COLO668 (cell line): ENCODE measurements around the gene SLC6A8.
A peak's percentile ranks its signal among the peaks of the same experiment; 100 is the strongest.

ENCODE experiments used
- DNase-seq: peaks from one replicate; lab custom pipeline; 2025; ENCODE audit not compliant: unreplicated experiment; lab: John Stamatoyannopoulos, UW

Gene SLC6A8

GRCh38 chrX:153648358-153649177 is 39.2 kb upstream of the SLC6A8 start:
- DNase-seq, result no peak

- DNase-seq, result peak; percentile 71
Measured at GRCh38 chrX:153649178-153649914, 38.4 kb upstream of the SLC6A8 start.

- no peak for DNase-seq
Measured at GRCh38 chrX:153649915-153650782, 37.6 kb upstream of the SLC6A8 start.

GRCh38 chrX:153650959-153651358 is 36.8 kb upstream of the SLC6A8 start:
- DNase-seq, result no peak

GRCh38 chrX:153651540-153652079 is 36.1 kb upstream of the SLC6A8 start:
- DNase-seq, result peak; percentile 14

- DNase-seq, result no peak
Measured at GRCh38 chrX:153653556-153653955, 34.2 kb upstream of the SLC6A8 start.

GRCh38 chrX:153657161-153657560 is 30.6 kb upstream of the SLC6A8 start:
- no peak for DNase-seq

GRCh38 chrX:153659268-153659667 is 28.5 kb upstream of the SLC6A8 start:
- no peak for DNase-seq

- peak; percentile 48 for DNase-seq
Measured at GRCh38 chrX:153662266-153662665, 25.5 kb upstream of the SLC6A8 start.

GRCh38 chrX:153665726-153666306 is 21.9 kb upstream of the SLC6A8 start:
- DNase-seq, result no peak

- DNase-seq, result no peak
Measured at GRCh38 chrX:153667281-153667955, 20.3 kb upstream of the SLC6A8 start.

- peak; percentile 63 for DNase-seq
Measured at GRCh38 chrX:153667956-153668396, 19.8 kb upstream of the SLC6A8 start.

GRCh38 chrX:153668423-153669173 is 19.1 kb upstream of the SLC6A8 start:
- no peak for DNase-seq

- peak; percentile 21 for DNase-seq
Measured at GRCh38 chrX:153669174-153669890, 18.4 kb upstream of the SLC6A8 start.

- no peak for DNase-seq
Measured at GRCh38 chrX:153669901-153670731, 17.6 kb upstream of the SLC6A8 start.

GRCh38 chrX:153670748-153671588 is 16.8 kb upstream of the SLC6A8 start:
- DNase-seq, result no peak
